GM12874 (cell line): Measurements from ENCODE around the gene ACSL1.

Experiments used
- TF ChIP-seq, protein P1 (sequence below): IDR thresholded peaks from 2 replicates; pipeline ENCODE4 v1.5.1; 2011; ENCODE audit warnings: low read depth, mild to moderate bottlenecking, control low read depth, low read length, moderate library complexity; ENCODE audit not compliant: insufficient read depth

ACSL1 gene

DNA sequence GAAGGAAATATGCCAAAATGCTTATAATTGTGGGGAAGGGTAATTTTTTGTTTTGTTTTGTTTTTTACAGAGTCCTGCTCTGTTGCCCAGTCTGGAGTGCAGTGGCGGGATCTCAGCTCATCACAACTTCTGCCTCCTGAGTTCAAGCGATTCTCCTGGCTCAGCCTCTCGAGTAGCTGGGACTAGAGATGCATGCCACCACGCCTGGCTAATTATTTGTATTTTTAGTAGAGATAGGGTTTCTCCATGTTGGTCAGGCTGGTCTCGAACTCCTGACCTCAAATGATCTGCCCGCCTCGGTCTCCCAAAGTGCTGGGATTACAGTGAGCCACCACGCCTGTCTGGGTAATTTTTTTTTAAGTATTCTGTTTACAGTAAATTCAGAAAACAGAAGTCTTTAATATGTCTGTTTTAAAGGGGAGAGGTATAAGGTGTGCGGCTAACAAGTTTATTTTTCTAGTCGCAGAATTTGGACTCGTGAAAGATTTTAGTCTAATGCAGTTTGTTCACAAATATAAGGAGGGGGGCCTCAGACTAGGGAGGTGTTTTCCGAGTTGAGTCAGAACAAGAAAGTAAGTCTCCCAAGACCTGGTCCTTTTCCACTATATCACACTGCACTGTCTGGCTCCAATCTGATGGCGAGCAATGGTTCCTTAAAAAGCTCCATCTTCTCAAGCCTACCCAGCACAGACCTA lies 1.5 kb downstream of the ACSL1 start:
- TF ChIP-seq, protein P1, sequence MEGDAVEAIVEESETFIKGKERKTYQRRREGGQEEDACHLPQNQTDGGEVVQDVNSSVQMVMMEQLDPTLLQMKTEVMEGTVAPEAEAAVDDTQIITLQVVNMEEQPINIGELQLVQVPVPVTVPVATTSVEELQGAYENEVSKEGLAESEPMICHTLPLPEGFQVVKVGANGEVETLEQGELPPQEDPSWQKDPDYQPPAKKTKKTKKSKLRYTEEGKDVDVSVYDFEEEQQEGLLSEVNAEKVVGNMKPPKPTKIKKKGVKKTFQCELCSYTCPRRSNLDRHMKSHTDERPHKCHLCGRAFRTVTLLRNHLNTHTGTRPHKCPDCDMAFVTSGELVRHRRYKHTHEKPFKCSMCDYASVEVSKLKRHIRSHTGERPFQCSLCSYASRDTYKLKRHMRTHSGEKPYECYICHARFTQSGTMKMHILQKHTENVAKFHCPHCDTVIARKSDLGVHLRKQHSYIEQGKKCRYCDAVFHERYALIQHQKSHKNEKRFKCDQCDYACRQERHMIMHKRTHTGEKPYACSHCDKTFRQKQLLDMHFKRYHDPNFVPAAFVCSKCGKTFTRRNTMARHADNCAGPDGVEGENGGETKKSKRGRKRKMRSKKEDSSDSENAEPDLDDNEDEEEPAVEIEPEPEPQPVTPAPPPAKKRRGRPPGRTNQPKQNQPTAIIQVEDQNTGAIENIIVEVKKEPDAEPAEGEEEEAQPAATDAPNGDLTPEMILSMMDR = no peak

DNA sequence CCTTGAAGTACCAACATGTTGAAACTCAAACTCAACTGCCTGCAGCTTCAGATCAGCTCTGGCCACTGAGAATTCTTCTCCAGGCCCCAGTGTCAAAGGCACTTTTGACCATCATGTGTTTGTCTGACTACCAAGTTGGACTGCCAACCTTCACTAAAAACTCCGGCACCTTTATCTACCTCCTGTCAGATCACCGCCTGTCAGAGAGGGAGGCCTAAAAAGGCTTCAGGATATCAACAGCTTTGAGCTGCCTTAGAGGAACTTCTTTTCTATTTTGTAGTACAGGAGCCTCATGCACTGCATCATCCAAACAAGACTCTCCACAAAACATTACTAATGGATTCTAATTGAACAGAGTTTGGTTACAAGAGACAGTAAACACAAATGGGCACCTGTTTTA lies 2.8 kb downstream of the ACSL1 start:
- TF ChIP-seq, protein P1 = no peak

DNA sequence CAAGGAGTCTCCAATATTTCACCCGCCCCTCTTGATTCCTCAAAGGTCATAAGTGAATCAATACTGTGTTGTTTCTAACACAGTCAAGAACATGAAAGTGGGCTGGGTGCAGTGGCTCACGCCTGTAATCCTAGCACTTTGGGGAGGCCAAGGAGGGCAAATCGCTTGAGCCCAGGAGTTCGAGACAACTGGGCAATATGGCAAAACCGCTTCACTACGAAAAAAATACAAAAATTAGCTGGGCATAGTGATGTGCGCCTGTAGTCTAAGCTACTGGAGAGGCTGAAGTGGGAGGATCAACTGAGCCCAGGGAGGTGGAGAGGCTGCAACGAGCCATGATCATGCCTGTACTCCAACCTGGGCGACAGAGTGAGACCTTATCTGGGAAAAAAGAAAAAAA lies 3.4 kb downstream of the ACSL1 start:
- TF ChIP-seq, protein P1 = no peak

DNA sequence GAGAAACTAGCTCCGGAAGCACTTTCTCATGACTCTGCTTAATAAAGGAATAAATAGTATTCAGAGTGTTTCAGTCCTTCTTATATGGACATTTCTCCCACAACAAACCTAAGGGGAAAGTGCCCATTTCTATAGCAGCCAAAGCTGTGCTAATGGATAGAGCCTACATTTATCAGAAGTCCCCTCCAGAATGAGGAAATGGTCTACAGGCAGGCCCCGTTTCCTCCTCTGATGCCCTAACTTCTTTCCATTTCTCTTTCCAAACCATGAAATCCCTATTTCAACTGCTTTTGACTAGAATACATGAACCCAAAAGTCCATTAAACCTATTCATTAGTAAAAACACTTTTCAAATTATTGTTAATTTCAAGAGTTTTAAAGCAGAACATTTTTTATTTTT lies 4.5 kb downstream of the ACSL1 start:
- TF ChIP-seq, protein P1 = no peak

DNA sequence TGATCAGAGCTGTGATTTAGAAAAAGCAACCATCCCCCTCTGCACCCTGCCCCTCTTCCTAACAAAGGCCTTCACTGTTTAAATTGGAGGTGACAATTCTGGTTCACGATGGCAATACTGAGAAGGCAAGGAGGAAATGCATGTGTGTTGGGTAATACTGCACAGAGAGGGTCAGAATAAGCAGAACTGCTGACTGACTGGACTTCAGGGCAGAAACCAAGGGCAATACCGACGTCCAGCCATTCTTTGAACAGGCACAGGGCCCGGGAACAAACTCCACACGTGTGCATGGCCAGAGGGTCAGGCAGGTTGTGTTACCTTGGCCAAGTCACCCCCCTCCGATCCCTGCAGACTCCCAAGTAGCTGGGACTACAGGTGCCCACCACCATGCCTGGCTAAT lies 6.0 kb downstream of the ACSL1 start:
- TF ChIP-seq, protein P1 = no peak

DNA sequence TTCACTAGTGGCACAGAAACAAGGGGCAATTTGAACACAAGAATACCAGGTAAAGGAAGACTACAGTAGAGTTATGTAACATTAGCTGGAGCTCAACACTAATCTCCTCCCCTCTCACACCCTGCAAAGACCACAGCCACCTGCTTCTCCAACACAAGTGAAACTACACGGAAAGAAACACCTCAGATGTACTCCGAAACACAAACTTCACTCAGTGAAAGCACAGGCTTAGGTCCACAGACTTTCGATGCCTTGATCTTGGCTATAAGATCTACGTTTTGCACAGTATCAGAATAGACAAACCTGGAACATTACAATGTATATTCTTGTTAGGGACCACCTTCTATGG lies 7.6 kb downstream of the ACSL1 start:
- TF ChIP-seq, protein P1 = no peak

DNA sequence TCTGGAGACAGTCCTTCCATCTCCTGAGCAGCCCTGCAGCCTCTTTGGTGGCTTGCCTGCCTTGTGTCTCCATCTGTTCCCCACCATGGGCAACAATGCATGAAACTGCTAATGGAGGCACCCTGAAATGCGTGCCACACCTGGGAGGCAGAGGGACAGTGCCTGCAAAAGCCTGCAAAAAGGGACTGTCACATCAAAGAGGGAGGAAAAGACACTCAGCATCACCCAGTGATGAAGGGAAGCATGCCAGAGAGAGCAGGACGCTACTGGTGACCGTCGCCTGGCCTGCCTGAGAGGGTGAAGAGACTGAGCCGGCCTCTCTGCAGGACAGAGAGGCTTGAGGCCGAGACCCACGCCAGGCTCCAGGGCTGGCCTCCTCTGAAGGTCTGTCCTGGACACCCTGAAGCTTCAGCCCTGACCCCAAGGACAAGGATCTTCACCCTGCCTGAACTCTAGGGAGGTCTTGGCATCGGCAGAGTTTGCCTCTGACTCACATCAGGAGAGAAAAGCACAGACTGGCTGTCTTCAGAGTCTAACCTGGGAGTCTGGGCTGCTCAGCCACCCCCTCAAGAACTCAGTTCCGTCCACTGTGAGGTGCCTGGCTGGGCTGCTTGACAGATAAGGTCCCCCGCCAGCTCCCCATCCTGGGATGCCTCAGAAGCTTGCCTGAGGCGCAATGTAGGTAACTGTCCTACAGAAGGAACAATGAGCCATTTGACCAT lies 8.1 kb downstream of the ACSL1 start:
- TF ChIP-seq, protein P1 = no peak
